ENCODE results near the gene ADH4. TPM values are rescaled to one million over a fixed set of nuclear protein-coding genes. Genes with fewer than 3 reads are reported as not detected.

ADH4 gene
- total and polyA plus RNA-seq, 2 donors (not counting 3 experiments of a cell fraction or from before 2014, with no cell fraction given): not detected

- no peaks in the 10 kb centered on the region for H4K20me1 ChIP-seq (replicated peaks; ENCODE audit: control insufficient read depth, extremely low read depth, insufficient read depth, low read length)
- no peak for TF ChIP-seq FOS (IDR thresholded peaks at IDR 0.05; ENCODE audit: borderline replicate concordance, insufficient read depth, low read length)
- no peak for TF ChIP-seq POLR2A (IDR thresholded peaks at IDR 0.05; ENCODE audit: low read depth, low read length)
- no peak for TF ChIP-seq MYC (IDR thresholded peaks at IDR 0.05; ENCODE audit: low read depth, low read length)
- no peak for TF ChIP-seq MAX (IDR thresholded peaks at IDR 0.05; ENCODE audit: insufficient read depth, insufficient read length)
- no peak for TF ChIP-seq POLR2AphosphoS5 (IDR thresholded peaks at IDR 0.05; ENCODE audit: insufficient read depth, low read depth, low read length)
- TF ChIP-seq GATA2 (IDR thresholded peaks at IDR 0.05; ENCODE audit: insufficient read depth, insufficient read length, low read depth, low read length): no peak
- TF ChIP-seq CTCF (IDR thresholded peaks at IDR 0.05; ENCODE audit: extremely low read depth in 1 of 2, insufficient read depth in 1 of 2, low read depth in 1 of 2, low read length in 2 of 2): no peak
- TF ChIP-seq JUN (IDR thresholded peaks at IDR 0.05; ENCODE audit: borderline replicate concordance, insufficient read depth, insufficient read length, low read depth): no peak
- intact Hi-C loops (cut with micrococcal nuclease) (no loop called here), dilution Hi-C loops (cut with MboI; ENCODE audit: extremely low pct_ligation_motif_present, low sequenced_read_pairs) (no loop called here)
- no peaks in the 10 kb centered on the region for H3K9me1 ChIP-seq (replicated peaks; ENCODE audit: control insufficient read depth, extremely low read depth, insufficient read depth, low read length)
- FAIRE-seq (peak; percentile 67), DNase-seq (ENCODE audit: low read depth, low spot score) (peak; percentile 4)
- no peaks in the 10 kb centered on the region for H3K36me3 ChIP-seq (ENCODE audit: control insufficient read depth in 2 of 2, extremely low read depth in 1 of 2, insufficient read depth in 2 of 2, low read length in 2 of 2)
- H3K79me2 ChIP-seq (ENCODE audit: control insufficient read depth, insufficient read depth, low read length): no peaks in the 10 kb centered on the region
- H3K27ac ChIP-seq (ENCODE audit: insufficient read depth, low read depth, low read length): no peak overlapping the region
- CTCF ChIA-PET: no interaction called here
- no peaks in the 10 kb centered on the region for H3K9me3 ChIP-seq (replicated peaks; ENCODE audit: control insufficient read depth, insufficient read depth, low read length)
- H3K4me1 ChIP-seq (ENCODE audit: control insufficient read depth, extremely low read depth, insufficient read depth, low read length): peaks cover 4% of the 10 kb centered on the region
- H2AFZ ChIP-seq (ENCODE audit: low read depth, low read length): no peak overlapping the region
- H3K4me3 ChIP-seq (replicated peaks in 1 of 3; ENCODE audit: insufficient read depth in 1 of 3, low read depth in 1 of 3, low read length in 3 of 3): no peak overlapping the region
- H3K9ac ChIP-seq (replicated peaks; ENCODE audit: extremely low read depth, insufficient read depth, low read length): no peak overlapping the region
- no TSS peak for BruUV-seq (replicated peaks)
- no peaks in the 10 kb centered on the region for H3K27me3 ChIP-seq (ENCODE audit: control insufficient read depth in 2 of 2, insufficient read depth in 2 of 2, low read length in 2 of 2)
- H3K4me2 ChIP-seq (ENCODE audit: insufficient read depth, low read length): no peak overlapping the region
- POLR2A ChIA-PET: no interaction called here
These were observed 40.9 kb downstream of the ADH4 start for GRCh38 chr4:99103166-99103565.
